CD4-positive, alpha-beta memory T cell (primary cell): Measurements from ENCODE around the gene SLC17A7. TPM values are rescaled to one million over a fixed set of nuclear protein-coding genes. Genes with fewer than 3 reads are reported as not detected.
"Not testable (repeated sequence)": the region's sequence is repeated elsewhere in the genome, so short reads cannot be mapped to it uniquely, and the experiment has no call there.

ENCODE experiments used
- CTCF ChIA-PET: fragments of 350-600 bp; sonication (Branson Sonifier 250); formaldehyde crosslinking; loops from one replicate; lab custom pipeline; 2021; ENCODE audit warnings: inconsistent platforms; ENCODE audit not compliant: partially characterized antibody; lab: Charles Lee
- POLR2A ChIA-PET: fragments of 350-600 bp; sonication (Branson Sonifier 250); formaldehyde crosslinking; loops from one replicate; lab custom pipeline; 2021; ENCODE audit not compliant: partially characterized antibody; lab: Charles Lee
- DNase-seq, 5 donors: peaks; one replicate each; pipeline versions ENCODE4 v3.0.0 to v3.0.0-alpha.2; 2020 to 2022; ENCODE audit warnings: mixed read lengths in 1 of 5
- H3K27ac ChIP-seq: one replicate; pipeline ENCODE4 v1.7.0; 2013; ENCODE audit warnings: low read depth, low read length
- H3K27me3 ChIP-seq: 2 replicates; pipeline ENCODE4 v1.7.0; 2013; ENCODE audit warnings: mild to moderate bottlenecking, low read length, moderate library complexity; ENCODE audit not compliant: insufficient read depth
- H3K36me3 ChIP-seq: 2 replicates; pipeline ENCODE4 v1.7.0; 2013; ENCODE audit warnings: mild to moderate bottlenecking, low read length, moderate library complexity; ENCODE audit not compliant: insufficient read depth
- H3K4me1 ChIP-seq: 2 replicates; pipeline ENCODE4 v1.7.0; 2013; ENCODE audit warnings: mild to moderate bottlenecking, low read length, moderate library complexity; ENCODE audit not compliant: insufficient read depth
- H3K4me3 ChIP-seq, 2 donors: one replicate each; pipeline ENCODE4 v1.7.0; 2013; ENCODE audit warnings: low read length in 2 of 2, mild to moderate bottlenecking in 1 of 2
- H3K9me3 ChIP-seq, 2 donors: one replicate each; pipeline ENCODE4 v1.7.0; 2013; ENCODE audit warnings: low read length in 2 of 2, control low read depth in 1 of 2; ENCODE audit not compliant: control insufficient read depth in 1 of 2
- H3K27ac Mint-ChIP-seq, 7 donors: one replicate each; pipeline ENCODE4 v1.8.0; 2020 to 2021; ENCODE audit warnings: mixed read lengths in 7 of 7, mild to moderate bottlenecking in 6 of 7, inconsistent platforms in 3 of 7, moderate library complexity in 3 of 7
- H3K27me3 Mint-ChIP-seq, 2 donors: one replicate each; pipeline ENCODE4 v1.8.0; 2020 to 2021; ENCODE audit warnings: mixed read lengths in 2 of 2
- H3K36me3 Mint-ChIP-seq, 2 donors: one replicate each; pipeline ENCODE4 v1.8.0; 2020 to 2021; ENCODE audit warnings: mixed read lengths in 2 of 2, inconsistent platforms in 1 of 2, mild to moderate bottlenecking in 1 of 2
- H3K4me1 Mint-ChIP-seq, 4 donors: one replicate each; pipeline ENCODE4 v1.8.0; 2020 to 2021; ENCODE audit warnings: mixed read lengths in 4 of 4, mild to moderate bottlenecking in 1 of 4
- H3K4me3 Mint-ChIP-seq, 8 donors: one replicate each; pipeline ENCODE4 v1.8.0; 2020 to 2021; ENCODE audit warnings: mixed read lengths in 8 of 8, mild to moderate bottlenecking in 7 of 8, moderate library complexity in 6 of 8, inconsistent platforms in 3 of 8
- H3K9me3 Mint-ChIP-seq, 8 donors: one replicate each; pipeline ENCODE4 v1.8.0; 2020 to 2021; ENCODE audit warnings: mixed read lengths in 8 of 8, mild to moderate bottlenecking in 5 of 8, inconsistent platforms in 3 of 8, moderate library complexity in 1 of 8
- intact Hi-C: fragments of 100-400 bp; cut with micrococcal nuclease; formaldehyde crosslinking; loops from one replicate; pipeline ENCODE4 v1.15.1; 2023
- polyA plus RNA-seq, 2 donors: library from polyadenylated mRNA; unstranded; fragments of 300-500 nt; fragmentation: Illumina TruSeq; gene quantifications; one replicate each; pipeline ENCODE4 v1.2.3, GENCODE V29; 2021
- total RNA-seq, 2 experiments: library from RNA; stranded (reverse); gene quantifications; one replicate each; pipeline ENCODE4 v1.2.3, GENCODE V29; 2021

Gene SLC17A7
- total and polyA plus RNA-seq, 4 experiments from 2014 or later: 0.15 to 0.25 TPM; not detected in 2

- CTCF ChIA-PET: interaction anchor here (0.5 to 2.2 kb wide), 25 partner anchors 9 to 250 kb away, joined by 3 to 14 read pairs (median 5); partner anchors contain the start of genes ALDH16A1, PIH1D1 and PRMT1
- no peaks in the 10 kb centered on the region for H3K27me3 Mint-ChIP-seq
- Histone ChIP-seq H3K4me3 (peak overlapping the region; percentile 77 to 94), H3K4me1 (peaks cover 61% of the 10 kb centered on the region), H3K9me3 (no peaks in the 10 kb centered on the region), H3K36me3 (peaks cover 28% of the 10 kb centered on the region), H3K27me3 (no peaks in the 10 kb centered on the region), H3K27ac (peak overlapping the region; percentile 96)
- intact Hi-C loops: loop anchor here (1.0 to 2.0 kb wide), 2 partner anchors 84 to 209 kb away; no protein-coding TSS in a partner anchor
- peaks cover 19 to 32% of the 10 kb centered on the region in 2 donors for H3K36me3 Mint-ChIP-seq
- H3K4me3 Mint-ChIP-seq: peak overlapping the region; percentile 90 to 99 (median 94)
- H3K27ac Mint-ChIP-seq: peak overlapping the region; percentile 91 to 99 (median 98)
- H3K4me1 Mint-ChIP-seq: peaks cover 17 to 61% (median 32%) of the 10 kb centered on the region in 4 donors
- POLR2A ChIA-PET: interaction anchor here (0.8 to 4.8 kb wide), 13 partner anchors 8 to 205 kb away, joined by 3 to 79 read pairs (median 4); partner anchors contain the start of genes ALDH16A1, PIH1D1, PRMT1 and RPL13A
- H3K9me3 Mint-ChIP-seq: peaks cover 0 to 1% (median 0%) of the 10 kb centered on the region in 8 donors
- peak; percentile 64 to 82 (median 68) for DNase-seq
Measured at GRCh38 chr19:49475995-49476880, 34.9 kb upstream of the SLC17A7 start.

- Histone ChIP-seq H3K27me3 (no peaks in the 10 kb centered on the region), H3K36me3 (peaks cover 22% of the 10 kb centered on the region), H3K4me1 (peaks cover 65% of the 10 kb centered on the region), H3K27ac (peak overlapping the region; percentile 96), H3K4me3 (peak overlapping the region; percentile 77 to 94), H3K9me3 (no peaks in the 10 kb centered on the region)
- ChIA-PET POLR2A (interaction anchor here (0.6 to 4.8 kb wide), 15 partner anchors 8 to 310 kb away, joined by 3 to 79 read pairs (median 4); partner anchors contain the start of genes ALDH16A1, PIH1D1, PRMT1 and RPL13A), CTCF (interaction anchor here (0.8 to 2.2 kb wide), 19 partner anchors 9 to 202 kb away, joined by 3 to 14 read pairs (median 5); partner anchors contain the start of genes ALDH16A1 and PRMT1)
- Mint-ChIP-seq H3K4me3 (peak overlapping the region; percentile 90 to 99 (median 94)), H3K36me3 (peaks cover 16 to 27% of the 10 kb centered on the region in 2 donors), H3K4me1 (peaks cover 20 to 67% (median 36%) of the 10 kb centered on the region in 4 donors), H3K27ac (peak overlapping the region; percentile 91 to 99 (median 98)), H3K9me3 (no peaks in the 10 kb centered on the region), H3K27me3 (no peaks in the 10 kb centered on the region)
- DNase-seq: peak in 2 of 5 donors; percentile 26 to 32
- intact Hi-C loops: loop anchor here (2.0 kb wide), 1 partner anchor 209 kb away; no protein-coding TSS in a partner anchor
Measured at GRCh38 chr19:49475191-49475917, 34.0 kb upstream of the SLC17A7 start.

GRCh38 chr19:49474542-49474924 is 33.2 kb upstream of the SLC17A7 start:
- no peaks in the 10 kb centered on the region for H3K27me3 ChIP-seq
- Mint-ChIP-seq H3K4me3 (peak overlapping the region; percentile 90 to 99 (median 94)), H3K36me3 (peaks cover 16 to 23% of the 10 kb centered on the region in 2 donors), H3K27me3 (no peaks in the 10 kb centered on the region), H3K9me3 (no peaks in the 10 kb centered on the region), H3K27ac (peak overlapping the region; percentile 91 to 99 (median 98)), H3K4me1 (peaks cover 25 to 69% (median 43%) of the 10 kb centered on the region in 4 donors)
- H3K4me3 ChIP-seq: peak overlapping the region; percentile 77 to 94
- peaks cover 16% of the 10 kb centered on the region for H3K36me3 ChIP-seq
- ChIA-PET CTCF (interaction anchor here (1.0 to 6.0 kb wide), 10 partner anchors 14 to 206 kb away, joined by 3 to 227 read pairs (median 10); partner anchors contain the start of genes ALDH16A1, CD37, PIH1D1 and PRMT1), POLR2A (interaction anchor here (1.2 to 4.8 kb wide), 10 partner anchors 10 to 204 kb away, joined by 3 to 79 read pairs (median 10); partner anchors contain the start of genes NOSIP and RPL13A)
- H3K27ac ChIP-seq: peak overlapping the region; percentile 96
- no peaks in the 10 kb centered on the region for H3K9me3 ChIP-seq
- DNase-seq: no peak
- intact Hi-C loops: loop anchor here (1.0 to 2.0 kb wide), 7 partner anchors 13 to 208 kb away; partner anchors contain the start of genes ALDH16A1 and RPL13A
- peaks cover 65% of the 10 kb centered on the region for H3K4me1 ChIP-seq

- Mint-ChIP-seq H3K4me3 (peak within 1 kb of the TSS; percentile 90 to 99 (median 94)), H3K27me3 (no peaks in the 10 kb centered on the region), H3K27ac (peak within 1 kb of the TSS; percentile 91 to 99 (median 98)), H3K4me1 (peaks cover 27 to 71% (median 46%) of the 10 kb centered on the region in 4 donors), H3K9me3 (peaks cover 0 to 3% (median 0%) of the 10 kb centered on the region in 8 donors), H3K36me3 (peaks cover 16 to 25% of the 10 kb centered on the region in 2 donors)
- intact Hi-C loops: loop anchor here (1.0 to 2.0 kb wide), 7 partner anchors 13 to 207 kb away; partner anchors contain the start of genes ALDH16A1 and RPL13A
- DNase-seq: peak; percentile 96 to 97 (median 97)
- Histone ChIP-seq H3K27me3 (no peaks in the 10 kb centered on the region), H3K9me3 (no peaks in the 10 kb centered on the region), H3K27ac (peak within 1 kb of the TSS; percentile 96), H3K36me3 (peaks cover 16% of the 10 kb centered on the region), H3K4me1 (peaks cover 64% of the 10 kb centered on the region), H3K4me3 (peak within 1 kb of the TSS; percentile 77 to 94)
- ChIA-PET POLR2A (interaction anchor here (0.6 to 6.2 kb wide), 19 partner anchors 9 to 204 kb away, joined by 3 to 222 read pairs (median 5); partner anchors contain the start of genes ALDH16A1, NOSIP, PIH1D1 and RPL13A), CTCF (interaction anchor here (0.6 to 6.0 kb wide), 33 partner anchors 8 to 248 kb away, joined by 3 to 227 read pairs (median 4); partner anchors contain the start of genes ALDH16A1, CD37, KASH5 and PIH1D1)
Measured at GRCh38 chr19:49473868-49474541, 32.7 kb upstream of the SLC17A7 start, which contains the start of gene FLT3LG. Gene FLT3LG, plus strand, starts transcription at chr19:49474215. Its CDS starts 425 bp downstream, at chr19:49474640.

- DNase-seq, intact Hi-C loops, H3K9me3 Mint-ChIP-seq, H3K9me3 ChIP-seq, H3K27me3 ChIP-seq, H3K27me3 Mint-ChIP-seq: not testable (repeated sequence)
- ChIA-PET POLR2A (interaction anchor here (0.6 to 6.2 kb wide), 20 partner anchors 9 to 205 kb away, joined by 3 to 222 read pairs (median 5); partner anchors contain the start of genes ALDH16A1, BCL2L12, IRF3 and NOSIP), CTCF (interaction anchor here (0.6 to 6.0 kb wide), 35 partner anchors 9 to 248 kb away, joined by 3 to 227 read pairs (median 4); partner anchors contain the start of genes ALDH16A1, CD37, KASH5 and PIH1D1)
- H3K36me3 Mint-ChIP-seq: peaks cover 20 to 26% of the 10 kb centered on the region in 2 donors
- peak overlapping the region; percentile 90 to 99 (median 94) for H3K4me3 Mint-ChIP-seq
- peak overlapping the region; percentile 91 to 99 (median 97) for H3K27ac Mint-ChIP-seq
- peak overlapping the region; percentile 44 to 94 for H3K4me3 ChIP-seq
- peaks cover 31 to 71% (median 51%) of the 10 kb centered on the region in 4 donors for H3K4me1 Mint-ChIP-seq
- H3K27ac ChIP-seq: peak overlapping the region; percentile 96
- H3K4me1 ChIP-seq: peaks cover 65% of the 10 kb centered on the region
- peaks cover 16% of the 10 kb centered on the region for H3K36me3 ChIP-seq
Measured at GRCh38 chr19:49473501-49473867, 32.2 kb upstream of the SLC17A7 start.
